WI38 (cell line): ENCODE measurements around the gene ZBTB44.

Experiments used
- H3K4me3 ChIP-seq: 2 replicates; pipeline ENCODE4 v1.5.1; 2011; ENCODE audit warnings: low read depth, mild to moderate bottlenecking, control low read depth, low read length
- CTCF ChIP-seq: IDR thresholded peaks from 2 replicates; pipeline ENCODE4 v1.5.1; 2012; ENCODE audit warnings: low read depth, mild to moderate bottlenecking, control low read depth, low read length

The ZBTB44 gene

GRCh38 chr11:130177782-130178181, 136.9 kb downstream of the ZBTB44 start:
- no peak for TF ChIP-seq CTCF
- no peak overlapping the region for H3K4me3 ChIP-seq
